ENCODE data around the gene FKBP3. TPM values are rescaled to one million over a fixed set of nuclear protein-coding genes. Genes with fewer than 3 reads are reported as not detected.

Gene FKBP3
- total and polyA plus RNA-seq, 12 donors: 83.9 to 184 (median 105) TPM

- Histone ChIP-seq H3K9me3 (no peaks in the 10 kb centered on the region), H3K27ac (no peak overlapping the region), H3K36me3 (peaks cover 0 to 76% (median 35%) of the 10 kb centered on the region in 9 donors), H3K4me1 (peaks cover 0 to 10% (median 8%) of the 10 kb centered on the region in 9 donors), H3K4me3 (no peak overlapping the region), H3K27me3 (no peaks in the 10 kb centered on the region)
- no peak for TF ChIP-seq CTCF (IDR thresholded peaks at IDR 0.05)
- no peak for DNase-seq
- WGBS, 2 donors: 96 to 98% methylated on average over 4 of the region's 4 CpGs
- ATAC-seq: no peak
- intact Hi-C loops (cut with DNase I): loop anchor here in 1 of 10 donors (5.0 kb wide), 1 partner anchor 36 kb away; the partner anchor contains the start of gene FKBP3
Observed at GRCh38 chr14:45096218-45096617, 38.1 kb downstream of the FKBP3 start.

- no peak for ATAC-seq
Observed at GRCh38 chr14:45095143-45095542, 39.1 kb downstream of the FKBP3 start.

GRCh38 chr14:45094275-45094674 is 40.0 kb downstream of the FKBP3 start:
- DNase-seq (no peak), ATAC-seq (no peak)
- Histone ChIP-seq H3K27me3 (no peaks in the 10 kb centered on the region), H3K27ac (no peak overlapping the region), H3K9me3 (no peaks in the 10 kb centered on the region), H3K36me3 (peaks cover 0 to 57% (median 25%) of the 10 kb centered on the region in 9 donors), H3K4me1 (peaks cover 0 to 28% (median 24%) of the 10 kb centered on the region in 9 donors), H3K4me3 (no peak overlapping the region)
- intact Hi-C loops (cut with DNase I): loop anchor here in 1 of 10 donors (5.0 kb wide), 1 partner anchor 38 kb away; the partner anchor contains the start of gene FKBP3
- 96% methylated on average over 2 of the region's 2 CpGs for WGBS, 2 donors
- no peak for TF ChIP-seq CTCF (IDR thresholded peaks at IDR 0.05)

More at GRCh38 chr14:45095143-45095542, 39.1 kb downstream of the FKBP3 start:
- 84 to 86% methylated on average over 4 of the region's 4 CpGs for WGBS, 2 donors
- Histone ChIP-seq H3K9me3 (no peaks in the 10 kb centered on the region), H3K27ac (no peak overlapping the region), H3K4me3 (no peak overlapping the region), H3K36me3 (peaks cover 0 to 66% (median 29%) of the 10 kb centered on the region in 9 donors), H3K27me3 (no peaks in the 10 kb centered on the region), H3K4me1 (peaks cover 0 to 21% (median 15%) of the 10 kb centered on the region in 9 donors)
- intact Hi-C loops (cut with DNase I): loop anchor here in 1 of 10 donors (5.0 kb wide), 1 partner anchor 37 kb away; the partner anchor contains the start of gene FKBP3
- no peak for TF ChIP-seq CTCF (IDR thresholded peaks at IDR 0.05)
- DNase-seq: no peak

GRCh38 chr14:45091710-45092109 is 42.6 kb downstream of the FKBP3 start:
- WGBS, 2 donors: 84 to 88% methylated on average over 2 of the region's 2 CpGs
- H3K9me3 ChIP-seq: no peaks in the 10 kb centered on the region
- DNase-seq (no peak), ATAC-seq (no peak)
- H3K27ac ChIP-seq: no peak overlapping the region
- H3K4me1 ChIP-seq: peaks cover 0 to 52% (median 37%) of the 10 kb centered on the region in 9 donors
- TF ChIP-seq CTCF (IDR thresholded peaks at IDR 0.05): no peak
- H3K36me3 ChIP-seq: peaks cover 0 to 31% (median 8%) of the 10 kb centered on the region in 9 donors
- no peak overlapping the region for H3K4me3 ChIP-seq
- intact Hi-C loops (cut with DNase I): loop anchor here in 1 of 10 donors (5.0 kb wide), 1 partner anchor 41 kb away; the partner anchor contains the start of gene FKBP3
- no peaks in the 10 kb centered on the region for H3K27me3 ChIP-seq

Measured in heart right ventricle (tissue), 16 donors.